Activated CD4-positive, alpha-beta T cell treated with anti-CD3 and anti-CD28 coated beads, Interleukin-2, amount 10 ng/mL, durations not matched to agents 24 days and 14 days (primary cell): ENCODE data around the gene TIPRL. TPM values are rescaled to one million over a fixed set of nuclear protein-coding genes. Genes with fewer than 3 reads are reported as not detected.
"Not testable (repeated sequence)": the region's sequence is repeated elsewhere in the genome, so short reads cannot be mapped to it uniquely, and the experiment has no call there.

Experiments
- DNase-seq: peaks from one replicate; pipeline ENCODE4 v3.0.0; 2022
- H3K27ac Mint-ChIP-seq: one replicate; pipeline ENCODE4 v1.8.0; 2022; ENCODE audit warnings: mild to moderate bottlenecking, mixed read lengths
- H3K27me3 Mint-ChIP-seq: one replicate; pipeline ENCODE4 v1.8.0; 2022; ENCODE audit warnings: mixed read lengths
- H3K36me3 Mint-ChIP-seq: one replicate; pipeline ENCODE4 v1.8.0; 2022; ENCODE audit warnings: low read depth, mild to moderate bottlenecking, mixed read lengths
- H3K4me1 Mint-ChIP-seq: one replicate; pipeline ENCODE4 v1.8.0; 2021; ENCODE audit warnings: mixed read lengths
- H3K4me3 Mint-ChIP-seq: one replicate; pipeline ENCODE4 v1.8.0; 2022; ENCODE audit warnings: mild to moderate bottlenecking, moderate library complexity, mixed read lengths
- H3K9me3 Mint-ChIP-seq: one replicate; pipeline ENCODE4 v1.8.0; 2021; ENCODE audit warnings: mixed read lengths
- intact Hi-C: fragments of 100-400 bp; cut with micrococcal nuclease; formaldehyde crosslinking; loops from one replicate; pipeline ENCODE4 v1.15.1; 2023
- total RNA-seq: library from RNA; stranded (reverse); gene quantifications from 2 replicates; pipeline ENCODE4 v1.2.3, GENCODE V29; 2022

TIPRL gene
- total RNA-seq, 1 donor from 2014 or later = 46.8 TPM

DNA sequence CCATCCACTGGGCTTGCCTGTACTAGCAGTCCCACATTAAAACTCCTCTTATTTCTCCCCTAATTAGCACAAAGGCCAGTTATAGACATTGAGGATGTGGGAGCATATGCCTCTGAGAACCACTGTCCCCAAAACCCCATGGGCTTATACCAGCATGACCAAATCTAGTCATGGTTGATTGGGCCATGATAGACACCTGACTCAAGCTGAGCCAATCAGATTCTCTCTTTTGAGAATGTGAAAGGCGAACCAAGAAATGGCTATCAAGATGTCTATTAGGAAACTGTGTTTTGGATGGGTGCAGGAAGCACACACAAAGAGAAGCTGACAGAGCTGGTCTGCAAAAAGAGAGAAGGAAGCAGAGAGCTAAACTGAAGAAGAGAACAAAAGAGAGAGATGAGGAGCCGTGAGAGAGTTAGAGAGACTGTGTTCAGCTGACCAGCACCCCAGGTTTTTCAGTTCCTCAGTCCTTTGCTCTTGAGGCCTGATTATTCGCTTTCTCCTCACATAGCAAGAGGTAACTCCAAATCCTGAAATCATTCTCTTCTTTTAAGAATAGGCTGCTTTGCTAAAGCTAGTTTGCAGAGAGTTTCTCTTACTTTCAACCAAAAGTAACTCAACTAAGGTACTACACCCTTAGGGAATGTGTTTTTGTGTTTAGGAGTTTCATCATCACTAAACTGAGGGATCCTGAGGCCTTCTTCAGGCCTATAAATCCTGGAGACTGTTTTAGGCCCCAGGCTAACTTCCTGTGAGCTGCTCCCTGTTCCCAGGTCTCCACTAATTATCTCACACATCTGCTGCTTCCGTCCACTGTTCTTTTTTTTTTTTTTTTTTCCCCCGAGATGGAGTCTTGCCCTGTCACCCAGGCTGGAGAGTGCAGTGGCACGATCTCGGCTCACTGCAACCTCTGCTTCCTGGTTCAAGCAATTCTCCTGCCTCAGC is 7.9 kb upstream of the TIPRL start:
- intact Hi-C loops = no loop called here
- Mint-ChIP-seq H3K27ac (no peak overlapping the region), H3K9me3 (no peaks in the 10 kb centered on the region), H3K36me3 (no peaks in the 10 kb centered on the region), H3K4me3 (no peak overlapping the region), H3K4me1 (no peaks in the 10 kb centered on the region), H3K27me3 (peaks cover 13% of the 10 kb centered on the region)
- DNase-seq = no peak

GRCh38 chr1:168172250-168172915 is 6.4 kb upstream of the TIPRL start:
- Mint-ChIP-seq H3K27me3 (peaks cover 13% of the 10 kb centered on the region), H3K9me3 (no peaks in the 10 kb centered on the region), H3K36me3 (no peaks in the 10 kb centered on the region), H3K4me1 (no peaks in the 10 kb centered on the region), H3K27ac (no peak overlapping the region), H3K4me3 (no peak overlapping the region)
- intact Hi-C loops = no loop called here
- DNase-seq = no peak

DNA sequence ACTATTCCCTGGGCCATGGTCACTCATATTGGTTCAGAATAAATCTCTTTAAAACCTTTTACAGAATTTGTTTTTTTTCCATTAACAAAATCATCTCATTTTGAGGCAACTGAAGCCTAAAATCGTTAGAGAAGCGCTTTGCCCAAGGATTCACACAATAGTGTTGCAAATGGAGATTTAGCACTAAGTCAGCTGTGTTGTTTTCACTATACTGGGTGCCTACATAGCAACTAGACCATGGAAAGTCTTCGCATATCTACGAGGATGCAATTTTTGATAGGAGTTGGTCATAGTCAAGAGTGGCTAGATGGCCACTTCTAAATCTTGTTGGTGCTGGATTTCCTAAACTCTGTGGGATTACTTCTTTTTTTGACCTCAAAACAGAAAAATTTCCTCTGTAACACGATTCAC is 530 bp upstream of the TIPRL start:
- Mint-ChIP-seq H3K27me3 (peaks cover 9% of the 10 kb centered on the region), H3K4me1 (peaks cover 4% of the 10 kb centered on the region), H3K9me3 (no peaks in the 10 kb centered on the region), H3K36me3 (no peaks in the 10 kb centered on the region), H3K4me3 (no peak overlapping the region), H3K27ac (no peak overlapping the region)
- intact Hi-C loops = loop anchor here (1.0 to 2.0 kb wide), 3 partner anchors 143 to 1189 kb away; partner anchors contain the start of genes DCAF6 and NME7
- DNase-seq = no peak

DNA sequence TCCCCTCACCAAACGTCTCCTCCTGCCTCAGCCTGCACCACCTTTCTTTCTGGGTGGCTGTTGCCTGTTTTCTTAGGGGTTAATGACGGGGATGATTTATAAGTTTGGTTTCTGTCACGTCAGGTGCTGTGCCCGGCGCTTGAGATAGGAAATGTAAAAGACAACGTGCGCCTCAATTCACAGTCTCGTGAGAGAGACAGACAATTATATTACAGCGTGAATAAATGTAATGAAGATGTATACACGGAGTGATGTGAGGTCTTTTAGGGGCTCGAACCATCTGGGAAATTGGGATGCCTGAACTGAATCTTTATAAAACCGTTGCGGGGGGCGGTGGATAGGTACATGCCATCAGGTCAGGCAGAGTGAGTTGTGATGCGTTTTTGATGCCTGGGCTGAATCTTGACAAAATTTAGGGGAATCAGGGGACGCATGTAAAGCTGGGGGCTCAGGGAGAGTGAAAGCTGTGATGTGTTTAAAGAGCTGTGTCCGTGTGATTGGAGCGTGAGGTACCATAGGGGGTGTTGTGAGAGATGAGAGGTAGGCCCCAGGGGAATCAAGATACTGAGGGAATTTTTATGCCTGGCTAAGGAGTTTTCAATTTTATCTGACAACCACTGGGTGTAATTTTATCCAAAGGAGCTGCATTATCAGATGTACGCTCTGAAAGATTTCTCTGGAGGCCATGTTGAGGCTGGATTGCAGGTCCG is 831 bp downstream of the TIPRL start:
- H3K9me3 Mint-ChIP-seq = no peaks in the 10 kb centered on the region
- H3K27ac Mint-ChIP-seq = no peak overlapping the region
- peak; percentile 69 for DNase-seq
- no peak overlapping the region for H3K4me3 Mint-ChIP-seq
- intact Hi-C loops = loop anchor here (1.0 to 2.0 kb wide), 5 partner anchors 48 to 1187 kb away; partner anchors contain the start of gene NME7
- peaks cover 6% of the 10 kb centered on the region for H3K36me3 Mint-ChIP-seq
- peaks cover 4% of the 10 kb centered on the region for H3K27me3 Mint-ChIP-seq
- H3K4me1 Mint-ChIP-seq = peaks cover 11% of the 10 kb centered on the region

DNA sequence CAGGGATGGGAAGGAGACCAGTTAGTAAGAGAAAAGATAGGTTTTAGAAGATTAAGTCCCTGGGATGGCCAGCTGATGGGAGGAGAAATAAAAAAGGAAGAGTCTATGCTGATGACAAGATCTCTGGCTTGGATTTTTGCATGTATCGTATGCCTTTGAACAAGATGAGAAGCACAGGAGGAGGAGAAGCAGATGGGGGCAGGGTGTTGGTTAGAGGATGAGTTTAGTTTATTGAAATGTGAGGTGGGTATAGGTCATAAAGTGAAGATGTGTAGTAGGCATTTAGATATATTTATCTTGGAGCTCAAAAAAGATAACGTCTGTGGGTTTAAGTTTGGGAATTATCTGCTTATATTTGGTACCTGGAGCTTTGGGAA is 1.4 kb downstream of the TIPRL start:
- DNase-seq = no peak
- H3K9me3 Mint-ChIP-seq = no peaks in the 10 kb centered on the region
- peaks cover 10% of the 10 kb centered on the region for H3K36me3 Mint-ChIP-seq
- peaks cover 11% of the 10 kb centered on the region for H3K4me1 Mint-ChIP-seq
- intact Hi-C loops = no loop called here
- peaks cover 2% of the 10 kb centered on the region for H3K27me3 Mint-ChIP-seq
- H3K27ac Mint-ChIP-seq = no peak overlapping the region
- no peak overlapping the region for H3K4me3 Mint-ChIP-seq

- H3K9me3 Mint-ChIP-seq, H3K4me3 Mint-ChIP-seq, DNase-seq, intact Hi-C loops, H3K27ac Mint-ChIP-seq, H3K27me3 Mint-ChIP-seq: not testable (repeated sequence)
- Mint-ChIP-seq H3K36me3 (peaks cover 15% of the 10 kb centered on the region), H3K4me1 (peaks cover 11% of the 10 kb centered on the region)
Observed at GRCh38 chr1:168181063-168181720, 2.4 kb downstream of the TIPRL start.

GRCh38 chr1:168187177-168187576 is 8.4 kb downstream of the TIPRL start:
- no peak for DNase-seq
- Mint-ChIP-seq H3K27ac (no peak overlapping the region), H3K27me3 (no peaks in the 10 kb centered on the region), H3K36me3 (peaks cover 50% of the 10 kb centered on the region), H3K4me3 (no peak overlapping the region), H3K4me1 (peaks cover 14% of the 10 kb centered on the region), H3K9me3 (no peaks in the 10 kb centered on the region)
- intact Hi-C loops = no loop called here

- no peaks in the 10 kb centered on the region for H3K9me3 Mint-ChIP-seq
- no peaks in the 10 kb centered on the region for H3K27me3 Mint-ChIP-seq
- no peak overlapping the region for H3K4me3 Mint-ChIP-seq
- peaks cover 11% of the 10 kb centered on the region for H3K4me1 Mint-ChIP-seq
- no peak overlapping the region for H3K27ac Mint-ChIP-seq
- no peak for DNase-seq
- peaks cover 55% of the 10 kb centered on the region for H3K36me3 Mint-ChIP-seq
- intact Hi-C loops = no loop called here
Observed at GRCh38 chr1:168190403-168190802, 11.6 kb downstream of the TIPRL start.

GRCh38 chr1:168195199-168196135 is 16.7 kb downstream of the TIPRL start:
- peaks cover 46% of the 10 kb centered on the region for H3K36me3 Mint-ChIP-seq

GRCh38 chr1:168199056-168199455 is 20.3 kb downstream of the TIPRL start:
- no peak overlapping the region for H3K4me3 Mint-ChIP-seq
- no peak overlapping the region for H3K27ac Mint-ChIP-seq
- H3K36me3 Mint-ChIP-seq = peaks cover 55% of the 10 kb centered on the region
- H3K27me3 Mint-ChIP-seq = no peaks in the 10 kb centered on the region
- H3K4me1 Mint-ChIP-seq = peaks cover 10% of the 10 kb centered on the region
- intact Hi-C loops = no loop called here
- no peak for DNase-seq
- H3K9me3 Mint-ChIP-seq = no peaks in the 10 kb centered on the region

More at GRCh38 chr1:168195199-168196135, 16.7 kb downstream of the TIPRL start:
- peaks cover 12% of the 10 kb centered on the region for H3K4me1 Mint-ChIP-seq
- no peaks in the 10 kb centered on the region for H3K27me3 Mint-ChIP-seq
- no peaks in the 10 kb centered on the region for H3K9me3 Mint-ChIP-seq
- no peak overlapping the region for H3K27ac Mint-ChIP-seq
- intact Hi-C loops = no loop called here
- no peak for DNase-seq
- no peak overlapping the region for H3K4me3 Mint-ChIP-seq

- no peak for DNase-seq
- Mint-ChIP-seq H3K4me1 (peaks cover 4% of the 10 kb centered on the region), H3K27me3 (no peaks in the 10 kb centered on the region), H3K27ac (no peak overlapping the region), H3K36me3 (peaks cover 52% of the 10 kb centered on the region), H3K4me3 (no peak overlapping the region), H3K9me3 (peaks cover 8% of the 10 kb centered on the region)
- intact Hi-C loops = no loop called here
Observed at GRCh38 chr1:168202941-168203654, 24.3 kb downstream of the TIPRL start.

- peaks cover 8% of the 10 kb centered on the region for H3K9me3 Mint-ChIP-seq
- no peaks in the 10 kb centered on the region for H3K27me3 Mint-ChIP-seq
- peaks cover 38% of the 10 kb centered on the region for H3K36me3 Mint-ChIP-seq
- no peak for DNase-seq
- intact Hi-C loops = no loop called here
- H3K27ac Mint-ChIP-seq = no peak overlapping the region
- H3K4me3 Mint-ChIP-seq = no peak overlapping the region
- H3K4me1 Mint-ChIP-seq = no peaks in the 10 kb centered on the region
Observed at GRCh38 chr1:168206111-168206510, 27.3 kb downstream of the TIPRL start.
